Neural progenitor cell (in vitro differentiated cells): Measurements from ENCODE around the gene LDLRAD4.

Source experiments
- CTCF ChIP-seq: fragments of 200-600 bp; sonication (generic); IDR thresholded peaks from 2 replicates; pipeline ENCODE4 v1.5.1; 2017; ENCODE audit warnings: antibody characterized with exemption, mild to moderate bottlenecking
- EZH2 ChIP-seq: fragments of 200-600 bp; sonication (generic); IDR thresholded peaks from 2 replicates; pipeline ENCODE4 v1.6.1; 2017; ENCODE audit warnings: antibody characterized with exemption, mild to moderate bottlenecking, moderate library complexity
- EZH2phosphoT487 ChIP-seq: fragments of 200-600 bp; sonication (generic); IDR thresholded peaks from 2 replicates; pipeline ENCODE4 v1.6.1; 2017; ENCODE audit warnings: antibody characterized with exemption

- TF ChIP-seq CTCF (no peak), EZH2 (no peak), EZH2phosphoT487 (no peak)
Measured at GRCh38 chr18:13240060-13240725, 21.6 kb downstream of the LDLRAD4 start.
